ENCODE measurements around the gene NDC1. TPM values are rescaled to one million over a fixed set of nuclear protein-coding genes. Genes with fewer than 3 reads are reported as not detected.
"Not testable (repeated sequence)": the region's sequence is repeated elsewhere in the genome, so short reads cannot be mapped to it uniquely, and the experiment has no call there.

The NDC1 gene
- total RNA-seq, 1 experiment from 2014 or later = 51.0 TPM

- DNase-seq (ENCODE audit: extremely low read depth, low read depth) = no peak
Measured at GRCh38 chr1:53826367-53826766, 11.7 kb downstream of the NDC1 start.

DNA sequence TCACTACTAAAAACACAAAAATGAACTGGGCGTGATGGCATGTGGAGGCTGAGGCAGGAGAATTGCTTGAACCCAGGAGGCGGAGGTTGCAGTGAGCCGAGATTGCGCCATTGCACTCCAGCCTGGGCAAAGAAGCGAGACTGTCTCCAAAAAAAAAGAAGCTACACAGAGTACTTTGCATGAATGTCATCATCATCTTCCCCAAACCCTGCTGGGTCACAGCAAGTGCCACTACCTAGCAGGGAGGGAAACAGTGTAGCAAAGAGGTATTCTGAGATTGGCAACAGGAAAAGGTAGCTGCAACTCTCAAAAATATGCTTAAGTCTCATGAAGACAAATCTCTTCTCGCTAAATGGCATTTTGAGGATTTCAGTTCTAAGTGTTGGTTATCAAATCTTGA lies 12.8 kb downstream of the NDC1 start:
- DNase-seq (ENCODE audit: extremely low read depth, low read depth) = no peak

- DNase-seq (ENCODE audit: extremely low read depth, low read depth) = no peak
Measured at GRCh38 chr1:53822931-53823330, 15.2 kb downstream of the NDC1 start.

DNA sequence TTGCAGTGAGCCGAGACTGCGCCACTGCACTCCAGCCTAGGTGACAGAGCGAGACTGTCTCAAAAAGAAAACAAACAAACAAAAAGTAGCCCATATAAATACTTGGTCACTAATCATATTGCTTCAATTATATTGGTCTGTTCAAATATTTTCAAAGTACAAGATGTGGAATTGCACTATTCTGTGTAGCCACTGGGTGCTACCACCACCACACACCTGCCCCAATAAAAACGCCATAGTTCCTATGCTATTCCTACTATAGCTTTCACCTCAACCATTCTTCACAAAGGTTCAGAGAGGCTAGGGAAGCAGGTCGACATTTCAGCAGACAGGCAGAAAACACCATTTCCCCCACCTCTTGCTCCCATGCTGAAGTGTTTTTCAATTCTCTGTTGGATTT lies 16.7 kb downstream of the NDC1 start:
- no peak for DNase-seq (ENCODE audit: extremely low read depth, low read depth)

DNA sequence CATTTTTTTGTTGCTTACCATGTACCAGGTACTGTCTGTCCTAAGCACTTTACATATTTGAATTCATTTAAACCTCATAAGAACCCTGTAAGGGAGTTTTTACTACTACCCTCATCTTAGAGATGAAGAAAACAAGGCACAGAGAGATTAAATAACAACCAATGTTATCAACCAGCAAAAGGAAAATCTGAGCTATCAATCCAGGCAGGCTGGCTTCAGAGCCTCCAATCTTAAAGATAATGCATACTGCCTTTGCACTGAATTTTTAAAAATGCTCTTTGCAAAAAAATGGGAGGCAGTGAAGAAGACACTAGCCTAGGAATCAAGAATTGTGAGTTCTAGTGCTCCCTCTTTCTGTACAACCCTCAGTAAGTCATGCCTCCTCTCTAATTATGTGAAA lies 18.7 kb downstream of the NDC1 start:
- no peak for DNase-seq (ENCODE audit: extremely low read depth, low read depth)

DNA sequence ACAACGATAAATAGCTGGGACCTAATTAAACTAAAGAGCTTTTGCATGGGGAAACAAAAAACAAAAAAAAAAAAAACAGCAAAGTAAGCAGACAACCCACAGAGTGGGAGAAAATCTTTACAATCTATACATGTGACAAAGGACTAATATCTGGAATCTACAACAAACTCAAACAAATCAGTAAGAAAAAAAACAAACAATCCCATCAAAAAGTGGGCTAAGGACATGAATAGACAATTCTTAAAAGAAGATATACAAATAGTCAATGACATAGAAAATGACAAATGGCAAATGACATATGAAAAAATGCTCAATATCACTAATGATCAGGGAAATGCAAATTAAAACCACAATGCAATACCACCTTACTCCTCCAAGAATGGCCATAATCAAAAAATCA lies 21.5 kb downstream of the NDC1 start:
- not testable (repeated sequence) for DNase-seq (ENCODE audit: extremely low read depth, low read depth)

GRCh38 chr1:53815484-53815883 lies 22.6 kb downstream of the NDC1 start:
- DNase-seq (ENCODE audit: extremely low read depth, low read depth) = not testable (repeated sequence)

GRCh38 chr1:53811414-53811851 lies 26.7 kb downstream of the NDC1 start:
- peak; percentile 26 for DNase-seq (ENCODE audit: extremely low read depth, low read depth)

DNA sequence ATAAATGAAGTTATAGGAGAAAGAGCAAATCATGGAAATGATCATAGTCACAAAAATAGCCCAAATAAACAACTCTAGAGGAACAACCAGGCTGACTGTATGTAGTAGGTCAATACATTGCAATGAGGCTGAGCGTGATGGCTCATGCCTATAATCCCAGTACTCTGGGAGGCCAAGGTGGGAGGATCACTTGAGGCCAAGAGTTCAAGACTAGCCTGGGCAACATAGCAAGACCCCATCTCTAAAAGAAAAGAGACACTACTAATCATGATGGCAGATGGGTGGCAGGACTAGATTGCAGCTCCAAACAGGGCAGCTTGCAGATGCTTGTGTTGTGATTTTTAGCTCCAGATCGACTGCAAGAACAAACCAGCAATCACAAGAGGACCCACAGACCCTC lies 27.6 kb downstream of the NDC1 start:
- DNase-seq (ENCODE audit: extremely low read depth, low read depth) = no peak

GRCh38 chr1:53810007-53810406 lies 28.1 kb downstream of the NDC1 start:
- DNase-seq (ENCODE audit: extremely low read depth, low read depth) = no peak

- DNase-seq (ENCODE audit: extremely low read depth, low read depth) = no peak
Measured at GRCh38 chr1:53807916-53808315, 30.2 kb downstream of the NDC1 start.

DNA sequence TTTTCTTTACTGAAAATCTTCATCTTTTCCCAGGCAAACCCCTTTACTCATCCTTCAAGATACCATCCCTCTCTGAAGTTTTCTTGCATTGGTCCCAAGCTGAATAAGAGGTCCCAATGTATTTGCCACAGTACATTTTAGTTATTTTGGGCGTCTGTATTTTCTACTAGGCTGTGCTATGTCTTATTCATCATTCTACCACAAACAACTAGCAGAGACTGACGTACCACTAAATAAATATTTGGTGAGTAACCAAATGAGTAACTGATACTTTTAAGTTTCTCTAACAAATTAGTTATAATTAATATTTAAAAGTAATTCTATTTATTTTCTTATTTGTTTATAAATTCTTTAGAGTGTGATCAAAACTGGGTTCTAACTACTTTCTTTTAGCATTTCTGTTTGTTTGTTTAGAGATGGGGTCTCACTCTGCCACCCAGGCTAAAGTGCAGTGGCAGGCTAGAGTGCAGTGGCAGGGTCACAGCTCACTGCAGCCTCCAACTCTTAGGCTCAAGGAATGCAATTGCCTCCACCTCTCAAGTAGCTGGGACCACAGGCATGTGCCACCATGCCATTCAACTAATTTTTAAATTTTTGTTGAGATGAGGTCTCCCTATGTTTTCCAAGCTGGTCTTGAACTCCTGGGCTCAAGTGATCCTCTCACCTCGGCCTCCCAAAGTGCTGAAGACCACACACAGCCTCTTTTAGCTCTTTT lies 33.1 kb downstream of the NDC1 start:
- DNase-seq (ENCODE audit: extremely low read depth, low read depth) = no peak

DNA sequence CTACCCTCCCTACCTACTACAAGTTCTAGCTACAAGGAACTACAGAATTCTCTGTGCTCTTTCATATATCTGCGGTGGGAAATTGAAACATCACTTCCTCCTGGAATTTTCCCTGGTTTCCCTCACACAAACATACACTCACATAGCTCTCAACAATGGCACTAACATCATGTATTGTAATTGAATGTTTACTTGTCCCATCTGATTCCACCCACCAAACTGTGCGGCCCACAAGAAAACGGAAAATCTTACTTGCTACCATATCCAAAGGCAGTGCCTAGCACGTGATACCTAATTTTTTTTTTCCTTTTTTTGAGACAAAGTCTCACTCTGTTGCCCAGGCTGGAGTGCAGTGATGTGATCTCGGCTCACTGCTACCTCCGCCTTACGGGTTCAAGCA lies 33.9 kb downstream of the NDC1 start:
- no peak for DNase-seq (ENCODE audit: extremely low read depth, low read depth)

DNA sequence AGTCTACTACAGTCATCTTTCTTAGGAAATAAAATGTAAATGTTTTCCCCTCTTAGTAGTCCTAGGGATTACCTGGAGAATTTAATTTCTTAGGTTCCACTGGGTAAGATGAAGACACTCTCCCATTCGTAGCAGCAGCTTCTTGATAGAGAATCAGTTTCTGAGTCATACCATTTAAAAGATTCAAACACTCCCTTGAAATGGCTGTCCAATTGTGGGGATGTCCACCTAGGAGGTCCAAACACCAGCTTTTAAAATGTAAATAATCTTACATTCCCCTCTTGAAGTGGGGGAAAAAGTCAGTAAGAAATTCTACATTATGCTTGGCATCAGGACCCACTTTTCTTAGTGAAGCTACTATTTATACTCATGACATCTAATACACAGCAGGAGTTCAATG lies 37.5 kb downstream of the NDC1 start:
- no peak for DNase-seq (ENCODE audit: extremely low read depth, low read depth)

- no peak for DNase-seq (ENCODE audit: extremely low read depth, low read depth)
Measured at GRCh38 chr1:53799141-53799540, 39.0 kb downstream of the NDC1 start.

GRCh38 chr1:53792806-53793205 lies 45.3 kb downstream of the NDC1 start:
- DNase-seq (ENCODE audit: extremely low read depth, low read depth) = no peak

GRCh38 chr1:53787655-53788054 lies 50.4 kb downstream of the NDC1 start:
- DNase-seq (ENCODE audit: extremely low read depth, low read depth) = no peak

DNA sequence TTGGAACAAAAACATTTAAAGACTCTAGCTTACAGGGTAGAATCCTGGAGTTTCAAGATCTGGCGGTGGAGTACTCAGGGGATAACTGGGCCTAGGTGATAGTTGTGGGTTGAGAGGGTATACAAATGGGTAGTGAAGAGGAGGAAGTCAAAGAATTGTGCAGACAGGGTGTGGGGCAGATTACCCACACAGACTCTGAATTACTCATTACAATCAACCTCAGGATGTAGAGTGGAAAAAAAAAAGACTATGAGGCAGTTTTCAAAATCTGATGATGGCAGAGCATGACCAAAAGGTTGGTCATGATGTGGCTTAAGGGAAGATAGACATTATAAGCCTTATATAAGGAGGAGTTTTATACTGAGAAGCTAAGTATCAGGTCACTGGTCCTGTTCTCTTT lies 55.0 kb downstream of the NDC1 start:
- no peak for DNase-seq (ENCODE audit: extremely low read depth, low read depth)

DNA sequence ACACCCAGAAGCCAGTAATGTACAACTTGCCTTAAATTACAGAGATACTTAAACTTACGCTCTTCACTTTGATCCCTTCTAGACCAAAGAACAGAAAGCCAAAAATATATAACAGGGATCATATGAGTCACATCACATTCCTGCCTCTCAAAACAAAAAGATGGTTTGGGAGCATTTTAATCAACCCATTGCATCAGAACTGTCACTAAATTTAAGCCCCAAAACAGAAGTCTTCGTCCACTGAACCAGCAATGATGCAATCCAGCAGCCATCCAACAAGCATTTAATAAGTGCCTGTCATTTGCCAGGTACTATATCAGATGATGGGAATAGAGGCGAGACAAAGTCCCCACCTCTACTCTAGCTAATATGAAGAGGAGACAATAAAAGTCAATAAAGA lies 56.4 kb downstream of the NDC1 start:
- no peak for DNase-seq (ENCODE audit: extremely low read depth, low read depth)

- DNase-seq (ENCODE audit: extremely low read depth, low read depth) = no peak
Measured at GRCh38 chr1:53777272-53777671, 60.8 kb downstream of the NDC1 start.

DNA sequence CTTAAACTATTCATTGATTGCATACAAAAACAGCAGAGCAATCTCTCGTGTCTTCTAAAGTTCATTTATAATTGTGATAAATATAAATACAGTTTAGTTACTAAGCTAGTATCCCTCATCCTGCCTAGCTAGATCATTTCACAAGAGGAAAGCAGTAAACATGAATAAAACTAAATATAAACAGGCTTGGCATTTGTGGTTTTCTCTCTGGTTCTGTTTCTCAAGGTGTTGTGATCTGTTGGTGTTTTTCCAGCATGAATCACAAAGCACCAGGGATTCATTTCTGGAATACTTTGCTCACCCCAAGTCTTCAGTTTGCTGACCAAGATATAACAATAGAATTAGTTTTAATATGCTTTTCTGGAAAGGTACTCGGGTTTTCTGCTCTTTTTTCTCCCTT lies 66.4 kb downstream of the NDC1 start:
- no peak for DNase-seq (ENCODE audit: extremely low read depth, low read depth)

DNA sequence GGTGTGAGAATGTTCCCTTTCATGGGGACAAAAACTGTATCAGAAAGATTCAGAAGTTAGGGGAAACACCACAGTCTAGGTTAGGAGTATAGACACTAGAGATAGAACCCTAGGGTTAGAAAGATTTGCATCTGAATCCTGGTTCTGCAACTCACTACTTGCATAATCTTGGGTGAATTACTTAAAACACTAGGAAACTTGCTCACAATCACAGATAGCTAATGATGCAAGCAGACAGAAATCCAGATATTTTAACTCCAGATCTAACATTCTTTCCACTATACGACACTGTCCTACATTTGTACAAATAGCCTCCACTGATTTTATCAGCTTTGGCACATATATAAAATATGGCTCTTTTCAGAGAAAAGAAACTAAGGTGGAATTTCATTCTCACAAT lies 68.3 kb downstream of the NDC1 start:
- DNase-seq (ENCODE audit: extremely low read depth, low read depth) = no peak

- no peak for DNase-seq (ENCODE audit: extremely low read depth, low read depth)
Measured at GRCh38 chr1:53769184-53769583, 68.9 kb downstream of the NDC1 start.
